Neural cell (in vitro differentiated cells): ENCODE data around the gene ADSS1.

Experiments
- CTCF ChIP-seq: fragments of 450-650 bp; IDR thresholded peaks from 2 replicates; pipeline ENCODE4 v1.5.1; 2014; ENCODE audit warnings: antibody characterized with exemption, mild to moderate bottlenecking, moderate library complexity; ENCODE audit not compliant: poor library complexity, severe bottlenecking
- EZH2 ChIP-seq: fragments of 200-600, 300-800 bp; shearing (Covaris generic), sonication (generic); IDR thresholded peaks from 2 replicates; pipeline ENCODE4 v1.6.1; 2014; ENCODE audit warnings: antibody characterized with exemption, low read length, borderline replicate concordance, mild to moderate bottlenecking; ENCODE audit not compliant: insufficient read depth, poor library complexity, severe bottlenecking
- MXI1 ChIP-seq: fragments of 450-650 bp; conservative IDR thresholded peaks from 2 replicates; pipeline ENCODE4 v1.6.1; 2014; ENCODE audit warnings: antibody characterized with exemption, mild to moderate bottlenecking; ENCODE audit not compliant: poor library complexity, severe bottlenecking
- TAF1 ChIP-seq: IDR thresholded peaks from 2 replicates; pipeline ENCODE4 v1.6.1; 2012; ENCODE audit warnings: low read depth

GRCh38 chr14:104774453-104775072 is 50.5 kb downstream of the ADSS1 start:
- TF ChIP-seq CTCF, result no peak
- no peak for TF ChIP-seq TAF1
- no peak for TF ChIP-seq EZH2
- TF ChIP-seq MXI1, result no peak
